KOPT-K1 (cell line): ENCODE measurements around the gene PRPF38B.

ENCODE experiments used
- H3K27ac ChIP-seq: fragments of 200-600 bp; sonication (generic); 2 replicates; pipeline ENCODE4 v1.5.1; 2016; ENCODE audit warnings: antibody characterized with exemption, mild to moderate bottlenecking, low read depth, low read length; ENCODE audit not compliant: poor library complexity, severe bottlenecking
- H3K36me3 ChIP-seq: fragments of 200-600 bp; sonication (generic); 2 replicates; pipeline ENCODE4 v1.5.1; 2017; ENCODE audit warnings: antibody characterized with exemption, mild to moderate bottlenecking, low read length, moderate library complexity; ENCODE audit not compliant: insufficient read depth
- H3K9me3 ChIP-seq: fragments of 200-600 bp; sonication (generic); 2 replicates; pipeline ENCODE4 v1.5.1; 2017; ENCODE audit warnings: antibody characterized with exemption, low read length, mild to moderate bottlenecking; ENCODE audit not compliant: insufficient read depth, poor library complexity, severe bottlenecking

The PRPF38B gene

GRCh38 chr1:108691942-108692723 is at the start of gene PRPF38B:
Gene PRPF38B (plus strand): TSS chr1:108692310. CDS start chr1:108692592, 282 bp downstream.
- Histone ChIP-seq H3K9me3 (no peaks in the 10 kb centered on the region), H3K36me3 (peaks cover 28% of the 10 kb centered on the region), H3K27ac (peak within 1 kb of the TSS; percentile 94)

- Histone ChIP-seq H3K36me3 (peaks cover 10% of the 10 kb centered on the region), H3K27ac (peak overlapping the region; percentile 69), H3K9me3 (peaks cover 4% of the 10 kb centered on the region)
Observed at GRCh38 chr1:108643492-108644335, 48.4 kb upstream of the PRPF38B start.

GRCh38 chr1:108644984-108645383 is 47.1 kb upstream of the PRPF38B start:
- H3K36me3 ChIP-seq, result peaks cover 23% of the 10 kb centered on the region

GRCh38 chr1:108645564-108646184 is 46.4 kb upstream of the PRPF38B start:
- Histone ChIP-seq H3K27ac (peak overlapping the region; percentile 69), H3K9me3 (peaks cover 4% of the 10 kb centered on the region), H3K36me3 (peaks cover 30% of the 10 kb centered on the region)

More at GRCh38 chr1:108644984-108645383, 47.1 kb upstream of the PRPF38B start:
- Histone ChIP-seq H3K27ac (peak overlapping the region; percentile 69), H3K9me3 (peaks cover 4% of the 10 kb centered on the region)

GRCh38 chr1:108646265-108646647 is 45.9 kb upstream of the PRPF38B start:
- Histone ChIP-seq H3K27ac (peak overlapping the region; percentile 69), H3K9me3 (peaks cover 4% of the 10 kb centered on the region), H3K36me3 (peaks cover 33% of the 10 kb centered on the region)

- Histone ChIP-seq H3K36me3 (peaks cover 33% of the 10 kb centered on the region), H3K27ac (peak overlapping the region; percentile 69), H3K9me3 (peaks cover 4% of the 10 kb centered on the region)
Observed at GRCh38 chr1:108646648-108647269, 45.4 kb upstream of the PRPF38B start.

GRCh38 chr1:108653431-108654105 is 38.5 kb upstream of the PRPF38B start:
- Histone ChIP-seq H3K9me3 (no peaks in the 10 kb centered on the region), H3K36me3 (peaks cover 60% of the 10 kb centered on the region), H3K27ac (no peak overlapping the region)

GRCh38 chr1:108657356-108658080 is 34.6 kb upstream of the PRPF38B start:
- Histone ChIP-seq H3K36me3 (peaks cover 36% of the 10 kb centered on the region), H3K27ac (no peak overlapping the region), H3K9me3 (no peaks in the 10 kb centered on the region)

GRCh38 chr1:108661030-108661609 is 31.0 kb upstream of the PRPF38B start, which contains the start of gene HENMT1:
Gene HENMT1 (minus strand): TSS chr1:108661093. CDS start chr1:108659884, 1,209 bp downstream.
- H3K9me3 ChIP-seq, result no peaks in the 10 kb centered on the region
- H3K36me3 ChIP-seq, result peaks cover 7% of the 10 kb centered on the region
- peak within 1 kb of the TSS; percentile 99 for H3K27ac ChIP-seq

GRCh38 chr1:108663074-108663473 is 29.0 kb upstream of the PRPF38B start:
- Histone ChIP-seq H3K9me3 (no peaks in the 10 kb centered on the region), H3K36me3 (no peaks in the 10 kb centered on the region), H3K27ac (no peak overlapping the region)

- Histone ChIP-seq H3K36me3 (no peaks in the 10 kb centered on the region), H3K27ac (no peak overlapping the region), H3K9me3 (no peaks in the 10 kb centered on the region)
Observed at GRCh38 chr1:108664481-108664880, 27.6 kb upstream of the PRPF38B start.

GRCh38 chr1:108665067-108665466 is 27.0 kb upstream of the PRPF38B start:
- Histone ChIP-seq H3K36me3 (no peaks in the 10 kb centered on the region), H3K9me3 (no peaks in the 10 kb centered on the region), H3K27ac (no peak overlapping the region)

- Histone ChIP-seq H3K27ac (no peak overlapping the region), H3K36me3 (no peaks in the 10 kb centered on the region), H3K9me3 (no peaks in the 10 kb centered on the region)
Observed at GRCh38 chr1:108665771-108666170, 26.3 kb upstream of the PRPF38B start.
